Fibroblast of lung (primary cell): ENCODE results near the gene KRTAP4-6.

ENCODE experiments used
- CTCF ChIP-seq, 2 donors: IDR thresholded peaks in 1 of 2; conservative IDR thresholded peaks in 1 of 2; 1 replicate in 1 of 2; 2 replicates in 1 of 2; pipeline ENCODE4 v1.5.1; 2011 to 2012; ENCODE audit warnings: low read length in 2 of 2, control low read depth in 1 of 2, inconsistent platforms in 1 of 2, low read depth in 1 of 2, mild to moderate bottlenecking in 1 of 2
- EZH2 ChIP-seq: IDR thresholded peaks from 2 replicates; pipeline ENCODE4 v1.5.1; 2012; ENCODE audit warnings: low read length, control low read depth, mild to moderate bottlenecking; ENCODE audit errors: missing control alignments

GRCh38 chr17:41171886-41172285, 31.5 kb upstream of the KRTAP4-6 start:
- TF ChIP-seq CTCF (conservative IDR thresholded peaks at IDR 0.05 in 1 of 2, IDR thresholded peaks at IDR 0.05 in 1 of 2; ENCODE audit: low read depth in 1 of 2, low read length in 2 of 2), result no peak
- no peak for TF ChIP-seq EZH2
